A673 (cell line): ENCODE data around the gene MORC1. TPM values are rescaled to one million over a fixed set of nuclear protein-coding genes. Genes with fewer than 3 reads are reported as not detected.

Source experiments
- BruUV-seq: library from RNA; stranded (reverse); fragments of 400-500 nt; replicated peaks from 2 replicates; lab custom pipeline; 2021; lab: Mats Ljungman, UMichigan
- CTCF ChIA-PET: fragments of 300-600 bp; sonication (Branson Sonifier 250); formaldehyde crosslinking; loops from one replicate; lab custom pipeline; 2022; ENCODE audit warnings: antibody characterized with exemption; lab: Charles Lee
- POLR2A ChIA-PET: fragments of 300-600 bp; sonication (Branson Sonifier 250); formaldehyde crosslinking; loops from one replicate; lab custom pipeline; 2022; ENCODE audit warnings: antibody characterized with exemption; ENCODE audit not compliant: low non-redundant PET; lab: Charles Lee
- DNase-seq: peaks from one replicate; pipeline ENCODE4 v3.0.0-alpha.2; 2015; ENCODE audit warnings: low spot score
- H3K27ac ChIP-seq: fragments of 200-600 bp; sonication (generic); 2 replicates; pipeline ENCODE4 v1.5.1; 2016; ENCODE audit warnings: mixed run types, low read depth, mild to moderate bottlenecking, mixed read lengths, antibody characterized with exemption, low read length; ENCODE audit not compliant: poor library complexity, severe bottlenecking
- H3K27me3 ChIP-seq: fragments of 200-600 bp; sonication (generic); replicated peaks from 2 replicates; pipeline ENCODE4 v1.6.1; 2017; ENCODE audit warnings: mixed run types, low read depth, mild to moderate bottlenecking, mixed read lengths, antibody characterized with exemption, low read length; ENCODE audit not compliant: insufficient read depth, poor library complexity
- H3K36me3 ChIP-seq: fragments of 200-600 bp; sonication (generic); 2 replicates; pipeline ENCODE4 v1.6.1; 2016; ENCODE audit warnings: mixed run types, mild to moderate bottlenecking, mixed read lengths, antibody characterized with exemption, low read length; ENCODE audit not compliant: insufficient read depth, poor library complexity, severe bottlenecking
- H3K4me1 ChIP-seq: fragments of 200-600 bp; sonication (generic); 2 replicates; pipeline ENCODE4 v1.6.1; 2017; ENCODE audit warnings: mixed run types, mild to moderate bottlenecking, mixed read lengths, antibody characterized with exemption, low read length; ENCODE audit not compliant: insufficient read depth, poor library complexity, severe bottlenecking
- H3K4me3 ChIP-seq: fragments of 200-600 bp; sonication (generic); 2 replicates; pipeline ENCODE4 v1.5.1; 2016; ENCODE audit warnings: low read depth, mixed run types, mild to moderate bottlenecking, mixed read lengths, low read length; ENCODE audit not compliant: poor library complexity, severe bottlenecking
- H3K9me3 ChIP-seq: fragments of 200-600 bp; sonication (generic); 2 replicates; pipeline ENCODE4 v1.6.1; 2016; ENCODE audit warnings: mixed run types, low read depth, mild to moderate bottlenecking, mixed read lengths, antibody characterized with exemption, low read length; ENCODE audit not compliant: poor library complexity, severe bottlenecking
- EZH2 ChIP-seq: fragments of 200-600 bp; sonication (generic); IDR thresholded peaks from 2 replicates; pipeline ENCODE4 v1.6.1; 2017; ENCODE audit warnings: borderline replicate concordance, low read depth, mild to moderate bottlenecking, mixed read lengths, antibody characterized with exemption, low read length; ENCODE audit not compliant: poor library complexity, severe bottlenecking
- intact Hi-C: fragments of 100-400 bp; cut with micrococcal nuclease; formaldehyde crosslinking; loops from one replicate; pipeline ENCODE4 v1.10.0; 2022; ENCODE audit not compliant: unreplicated experiment
- total RNA-seq: library from RNA; stranded (reverse); gene quantifications from 2 replicates; pipeline ENCODE4 v1.2.3, GENCODE V29; 2021
- TF ChIP-seq, protein P1 (sequence below): fragments of 300-800, 200-600 bp; sonication (generic); conservative IDR thresholded peaks from 2 replicates; pipeline ENCODE4 v1.5.1; 2017; ENCODE audit warnings: low read depth, mild to moderate bottlenecking, antibody characterized with exemption, low read length, moderate library complexity, mixed read lengths

The MORC1 gene
- total RNA-seq, 1 experiment from 2014 or later: 0.88 TPM

DNA sequence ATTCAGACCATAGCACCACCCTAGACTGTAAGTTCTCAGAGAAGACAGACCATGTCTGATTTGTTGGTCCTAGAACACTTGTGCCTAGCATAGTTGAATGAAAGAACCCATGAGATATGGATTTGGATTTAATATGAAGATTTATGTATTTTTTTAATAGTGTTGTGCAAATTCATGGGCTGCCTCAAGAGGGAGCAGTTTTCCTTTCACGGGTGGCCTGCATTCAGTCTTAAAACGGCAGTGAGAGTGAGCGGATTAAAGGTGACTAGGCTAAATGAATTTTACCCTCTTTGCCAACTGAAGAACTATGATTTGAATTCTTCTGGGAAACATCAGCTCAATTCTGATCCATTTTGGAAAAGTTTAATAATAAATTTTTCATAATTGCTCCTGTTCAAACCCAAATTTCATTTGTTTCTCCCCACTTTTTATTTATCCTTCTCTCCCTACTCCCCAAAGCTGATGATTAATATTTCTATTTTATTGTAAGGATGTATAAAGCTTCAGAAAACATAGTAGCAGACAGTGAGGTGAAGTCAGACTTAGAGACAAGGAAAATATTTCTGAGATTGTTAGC is 67.3 kb downstream of the MORC1 start:
- Histone ChIP-seq H3K4me1 (no peaks in the 10 kb centered on the region), H3K4me3 (no peak overlapping the region), H3K36me3 (no peaks in the 10 kb centered on the region), H3K9me3 (no peaks in the 10 kb centered on the region), H3K27me3 (no peaks in the 10 kb centered on the region), H3K27ac (no peak overlapping the region)
- ChIA-PET CTCF (no interaction called here), POLR2A (no interaction called here)
- TF ChIP-seq, protein P1, sequence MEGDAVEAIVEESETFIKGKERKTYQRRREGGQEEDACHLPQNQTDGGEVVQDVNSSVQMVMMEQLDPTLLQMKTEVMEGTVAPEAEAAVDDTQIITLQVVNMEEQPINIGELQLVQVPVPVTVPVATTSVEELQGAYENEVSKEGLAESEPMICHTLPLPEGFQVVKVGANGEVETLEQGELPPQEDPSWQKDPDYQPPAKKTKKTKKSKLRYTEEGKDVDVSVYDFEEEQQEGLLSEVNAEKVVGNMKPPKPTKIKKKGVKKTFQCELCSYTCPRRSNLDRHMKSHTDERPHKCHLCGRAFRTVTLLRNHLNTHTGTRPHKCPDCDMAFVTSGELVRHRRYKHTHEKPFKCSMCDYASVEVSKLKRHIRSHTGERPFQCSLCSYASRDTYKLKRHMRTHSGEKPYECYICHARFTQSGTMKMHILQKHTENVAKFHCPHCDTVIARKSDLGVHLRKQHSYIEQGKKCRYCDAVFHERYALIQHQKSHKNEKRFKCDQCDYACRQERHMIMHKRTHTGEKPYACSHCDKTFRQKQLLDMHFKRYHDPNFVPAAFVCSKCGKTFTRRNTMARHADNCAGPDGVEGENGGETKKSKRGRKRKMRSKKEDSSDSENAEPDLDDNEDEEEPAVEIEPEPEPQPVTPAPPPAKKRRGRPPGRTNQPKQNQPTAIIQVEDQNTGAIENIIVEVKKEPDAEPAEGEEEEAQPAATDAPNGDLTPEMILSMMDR: peak; percentile 77
- no peak for TF ChIP-seq EZH2
- BruUV-seq: no TSS peak
- intact Hi-C loops: no loop called here
- DNase-seq: peak; percentile 59

DNA sequence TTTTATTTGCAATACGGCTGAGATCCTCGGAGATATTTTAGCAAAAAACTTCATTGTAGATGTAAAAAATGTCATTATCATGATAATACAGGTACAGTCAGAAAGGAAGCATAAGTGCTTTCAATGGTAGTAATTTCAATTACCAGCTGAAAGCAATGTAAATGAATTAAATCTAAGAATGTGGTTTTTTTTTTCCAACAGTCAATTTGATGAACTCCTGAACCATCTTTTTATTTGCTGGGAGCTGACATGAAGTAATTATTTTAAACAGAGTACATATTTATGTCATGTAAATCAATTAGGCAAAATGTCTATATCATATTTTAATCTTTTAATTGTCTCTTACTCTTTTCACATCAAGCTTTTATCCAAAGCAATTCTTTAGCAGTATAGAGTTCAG is 70.6 kb downstream of the MORC1 start:
- H3K27ac ChIP-seq: no peak overlapping the region
- no peaks in the 10 kb centered on the region for H3K36me3 ChIP-seq
- CTCF ChIA-PET: no interaction called here
- H3K4me3 ChIP-seq: no peak overlapping the region
- no peak for DNase-seq
- intact Hi-C loops: no loop called here
- H3K4me1 ChIP-seq: no peaks in the 10 kb centered on the region
- H3K27me3 ChIP-seq: no peaks in the 10 kb centered on the region
- POLR2A ChIA-PET: no interaction called here
- no peaks in the 10 kb centered on the region for H3K9me3 ChIP-seq
- BruUV-seq: no TSS peak
- TF ChIP-seq, protein P1: no peak
- TF ChIP-seq EZH2: no peak

DNA sequence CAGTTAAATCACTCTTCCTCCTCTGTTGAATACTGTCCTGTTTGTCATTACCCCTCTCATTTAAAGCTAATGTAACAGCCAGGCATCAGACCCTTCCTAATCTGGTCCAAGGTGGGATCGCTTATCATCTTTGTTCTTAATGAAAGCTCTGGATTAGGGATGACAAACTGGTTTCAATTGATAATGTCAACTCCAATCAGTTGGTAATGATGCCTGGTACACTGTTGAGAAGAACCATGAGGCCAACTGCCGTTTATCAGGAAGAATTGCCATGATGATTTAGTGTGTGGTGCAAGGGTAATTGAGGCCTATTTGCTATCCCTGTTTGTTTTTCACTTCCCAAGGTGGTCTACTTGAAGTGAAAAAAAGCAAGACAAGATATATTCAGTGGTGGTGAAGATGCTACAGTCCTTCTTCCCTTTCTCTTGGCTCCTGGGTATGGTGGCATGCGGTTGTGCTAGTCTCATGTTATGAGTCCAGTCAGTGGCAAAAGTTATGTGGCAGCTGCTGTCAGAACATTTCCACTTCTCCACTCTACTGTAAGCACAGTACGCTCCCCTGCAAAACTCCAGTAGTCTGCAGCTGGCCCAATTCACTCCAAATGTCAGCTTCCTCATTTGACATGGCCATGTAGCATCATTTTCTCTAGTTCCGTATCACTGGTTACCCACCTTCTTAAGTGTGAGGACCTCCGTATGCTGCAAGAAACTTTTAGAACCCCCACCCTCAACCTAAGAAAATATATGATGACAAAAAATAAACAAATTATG is 72.5 kb downstream of the MORC1 start:
- ChIA-PET CTCF (no interaction called here), POLR2A (no interaction called here)
- TF ChIP-seq EZH2: no peak
- TF ChIP-seq, protein P1: no peak
- no TSS peak for BruUV-seq
- intact Hi-C loops: no loop called here
- H3K27me3 ChIP-seq: no peaks in the 10 kb centered on the region
- H3K4me3 ChIP-seq: no peak overlapping the region
- H3K36me3 ChIP-seq: no peaks in the 10 kb centered on the region
- no peaks in the 10 kb centered on the region for H3K9me3 ChIP-seq
- H3K27ac ChIP-seq: no peak overlapping the region
- DNase-seq: no peak
- H3K4me1 ChIP-seq: no peaks in the 10 kb centered on the region
